NCI-H2029 treated with DMSO at 0.1 percent for 48 hours (cell line): Measurements from ENCODE around the gene EDAR.

Experiments
- DNase-seq: peaks from one replicate; lab custom pipeline; 2025; lab: John Stamatoyannopoulos, UW

Gene EDAR

DNA sequence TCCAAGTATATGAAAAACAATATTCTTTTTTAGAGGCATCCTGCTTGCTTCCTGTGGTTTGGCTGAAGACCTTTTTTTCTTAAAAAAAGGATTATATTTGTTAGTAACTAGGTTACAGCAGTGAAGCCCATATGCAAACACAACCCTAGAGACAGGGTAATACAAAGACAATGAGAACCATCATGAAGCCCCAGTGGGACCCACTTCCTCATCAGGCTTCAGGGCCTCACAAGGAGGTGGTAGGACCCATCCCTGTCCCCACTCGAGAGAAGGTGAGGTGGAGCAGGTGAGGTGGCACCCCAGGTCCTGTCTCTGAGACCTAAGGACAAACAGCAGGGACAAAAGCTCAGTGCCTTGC is 80.3 kb downstream of the EDAR start:
- DNase-seq, result no peak

DNA sequence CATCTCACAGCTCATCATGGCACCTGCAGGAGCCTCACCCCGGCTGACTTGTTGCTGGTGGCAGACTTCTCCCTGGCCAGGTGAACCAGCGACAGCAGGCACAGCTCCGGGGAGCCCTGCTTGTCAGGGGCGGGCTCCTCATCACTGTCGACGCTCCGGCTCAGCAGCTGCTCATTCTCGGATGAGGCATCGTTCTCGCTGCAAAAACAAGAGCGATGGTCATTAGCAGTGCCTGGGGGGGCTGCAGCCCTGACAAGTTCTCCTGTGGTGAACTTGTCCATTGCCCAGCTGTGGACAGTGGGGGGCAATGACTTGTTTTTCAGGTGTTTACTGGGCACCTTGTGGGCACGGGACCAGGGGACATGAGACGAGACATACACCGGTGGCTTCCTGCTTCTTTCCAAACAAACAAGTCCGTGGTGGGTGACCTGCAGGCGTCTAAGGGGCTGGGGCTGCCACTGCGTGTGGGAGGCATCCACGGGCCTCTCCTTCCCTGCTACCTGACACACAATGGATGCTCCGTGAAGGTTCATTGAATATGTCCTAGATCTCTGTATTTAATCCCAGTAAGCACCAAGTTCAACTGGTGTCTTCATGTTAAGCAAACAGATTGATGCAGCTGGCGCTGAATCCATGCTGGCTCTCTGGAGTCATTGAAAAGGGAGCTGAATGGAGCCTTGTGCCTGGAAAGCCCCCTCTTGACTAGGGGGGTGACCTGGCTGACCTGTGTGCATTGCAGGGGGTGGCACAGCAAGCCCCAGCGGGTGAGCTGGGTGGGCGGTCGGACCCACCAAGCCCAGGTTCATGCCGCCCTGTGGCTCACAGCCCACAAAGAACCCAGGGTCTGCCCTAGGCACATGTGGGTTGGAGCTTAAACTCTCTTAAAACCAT is 81.0 kb downstream of the EDAR start:
- DNase-seq, result no peak

- DNase-seq, result no peak
These were observed 82.5 kb downstream of the EDAR start for GRCh38 chr2:108906403-108907077.

DNA sequence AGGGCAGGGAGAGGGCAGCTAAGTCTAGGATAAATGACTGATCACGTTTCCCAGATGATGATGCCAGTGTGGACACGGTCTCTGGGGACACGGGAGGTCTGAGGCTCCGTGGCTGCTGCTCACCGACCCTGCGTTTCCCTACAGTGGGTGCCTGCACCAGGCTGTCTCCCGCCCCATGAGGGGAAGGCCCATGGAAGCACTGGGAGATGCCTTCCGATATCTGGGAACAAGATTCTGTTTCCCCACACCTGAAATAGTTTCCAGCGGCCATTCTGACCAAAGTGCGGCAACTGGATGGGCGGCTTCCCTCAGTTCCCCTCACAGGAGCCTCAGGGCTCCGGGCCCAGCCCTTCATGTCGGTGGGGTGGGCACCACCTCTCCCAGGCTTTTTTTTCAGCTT is 83.1 kb downstream of the EDAR start:
- no peak for DNase-seq

- DNase-seq, result no peak
These were observed 83.8 kb downstream of the EDAR start for GRCh38 chr2:108905176-108905575.

GRCh38 chr2:108904680-108905079 is 84.3 kb downstream of the EDAR start:
- no peak for DNase-seq

- DNase-seq, result no peak
These were observed 90.5 kb downstream of the EDAR start for GRCh38 chr2:108898315-108899082.

- no peak for DNase-seq
These were observed 92.3 kb downstream of the EDAR start for GRCh38 chr2:108896741-108897140.

DNA sequence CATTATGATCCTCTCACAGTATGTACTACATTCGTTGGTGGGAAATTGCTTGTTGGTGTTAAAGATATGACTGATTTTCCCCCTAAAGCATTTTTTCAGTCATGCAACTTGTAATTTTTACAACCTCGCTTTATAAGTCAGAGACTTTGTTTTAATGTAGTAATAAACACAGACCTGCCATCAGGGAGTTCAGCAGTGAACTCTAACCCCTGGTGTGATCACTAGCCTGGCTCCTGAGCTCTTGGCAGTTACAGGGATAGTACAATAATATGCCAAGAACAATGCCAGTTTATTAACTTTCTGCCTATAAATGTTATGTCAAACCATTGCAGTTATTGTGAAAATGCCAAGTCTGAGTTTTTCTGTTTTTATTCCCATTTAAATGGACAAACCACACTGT is 93.8 kb downstream of the EDAR start:
- no peak for DNase-seq

GRCh38 chr2:108894766-108895165 is 94.3 kb downstream of the EDAR start:
- DNase-seq, result no peak

GRCh38 chr2:108893277-108893676 is 95.7 kb downstream of the EDAR start:
- DNase-seq, result no peak

GRCh38 chr2:108889907-108890306 is 99.1 kb downstream of the EDAR start:
- DNase-seq, result no peak

GRCh38 chr2:108884619-108885018 is 104.4 kb downstream of the EDAR start:
- DNase-seq, result no peak

DNA sequence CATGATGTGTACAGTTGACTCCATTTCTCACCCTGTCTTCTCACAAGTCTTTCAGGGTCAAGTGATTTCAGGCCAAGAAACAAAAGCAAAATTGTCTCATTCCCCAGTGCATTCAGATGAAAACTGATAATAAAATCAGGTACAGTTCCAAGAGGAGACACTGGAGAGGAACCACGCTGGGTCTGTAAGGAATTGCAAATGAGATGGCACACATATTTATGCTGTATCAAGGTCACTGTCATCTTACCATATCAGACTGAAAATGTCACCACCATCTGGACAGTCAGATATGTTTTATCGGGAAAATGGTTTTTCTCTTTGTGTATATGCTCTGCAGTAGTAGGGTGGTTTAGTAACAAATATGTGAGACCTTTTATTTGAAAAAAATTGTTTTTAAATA is 110.7 kb downstream of the EDAR start:
- DNase-seq, result no peak

- DNase-seq, result no peak
These were observed 111.5 kb downstream of the EDAR start for GRCh38 chr2:108877506-108877905.

DNA sequence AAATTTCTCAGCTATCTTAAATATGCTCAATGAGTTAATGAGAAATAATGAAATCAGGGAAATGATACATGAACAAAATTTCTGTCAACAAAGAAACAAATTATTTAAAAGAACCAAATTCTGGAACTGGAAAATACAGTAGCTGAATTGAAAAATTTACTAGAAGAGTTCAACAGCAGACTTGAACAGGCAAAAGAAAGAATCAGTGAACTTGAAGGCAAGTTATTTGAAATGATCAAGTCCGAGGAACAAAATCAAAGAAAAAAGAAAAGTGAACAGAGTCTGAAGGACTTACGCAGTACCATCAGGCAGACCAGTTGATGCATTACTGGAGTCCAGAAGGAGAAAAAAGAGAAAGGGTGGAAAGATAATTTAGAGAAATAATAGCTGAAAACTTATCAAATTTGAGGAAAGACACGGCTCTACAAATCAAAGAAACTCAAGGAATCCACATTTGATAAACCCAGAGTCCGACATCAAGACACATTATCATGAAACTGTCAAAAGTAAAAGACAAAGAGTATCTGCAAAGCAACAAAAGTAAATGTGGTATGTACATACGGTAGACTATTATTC is 118.9 kb downstream of the EDAR start:
- no peak for DNase-seq

GRCh38 chr2:108869542-108869941 is 119.5 kb downstream of the EDAR start:
- DNase-seq, result no peak

DNA sequence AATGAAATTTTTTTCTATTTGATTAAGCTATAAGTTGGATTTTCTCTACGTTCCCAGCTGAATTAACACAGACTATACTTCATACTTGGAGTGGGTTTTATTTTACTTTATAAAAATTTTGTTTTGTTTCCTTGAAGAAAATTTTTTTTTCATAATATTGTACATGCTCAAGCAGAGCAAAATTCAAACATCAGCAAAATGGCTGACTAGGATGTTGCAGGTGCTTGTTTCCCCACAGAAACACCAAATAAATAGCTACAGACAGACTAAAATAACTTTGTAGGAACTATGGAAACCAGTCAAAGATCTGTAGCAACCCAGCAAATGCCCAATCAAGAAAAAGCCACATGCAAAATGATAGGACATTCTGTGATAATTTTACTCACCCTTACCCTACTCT is 120.1 kb downstream of the EDAR start:
- no peak for DNase-seq

- DNase-seq, result no peak
These were observed 123.0 kb downstream of the EDAR start for GRCh38 chr2:108866041-108866440.

DNA sequence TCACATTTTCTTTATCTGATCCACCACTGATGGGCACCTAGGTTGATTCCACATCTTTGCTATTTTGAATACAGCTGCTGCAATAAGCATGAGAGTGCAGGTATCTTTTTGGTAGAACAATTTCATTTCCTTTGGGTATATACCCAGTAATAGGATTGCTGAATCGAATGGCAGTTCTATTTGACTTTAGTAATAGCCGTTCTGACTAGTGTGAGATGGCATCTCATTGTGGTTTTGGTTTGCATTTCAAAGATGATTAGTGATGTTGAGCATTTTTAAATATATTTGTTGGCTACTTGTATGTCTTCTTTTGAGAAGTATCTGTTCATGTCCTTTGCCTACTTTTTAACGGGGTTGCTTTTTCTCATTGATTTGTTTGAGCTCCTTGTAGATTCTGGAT is 130.1 kb downstream of the EDAR start:
- DNase-seq, result no peak

DNA sequence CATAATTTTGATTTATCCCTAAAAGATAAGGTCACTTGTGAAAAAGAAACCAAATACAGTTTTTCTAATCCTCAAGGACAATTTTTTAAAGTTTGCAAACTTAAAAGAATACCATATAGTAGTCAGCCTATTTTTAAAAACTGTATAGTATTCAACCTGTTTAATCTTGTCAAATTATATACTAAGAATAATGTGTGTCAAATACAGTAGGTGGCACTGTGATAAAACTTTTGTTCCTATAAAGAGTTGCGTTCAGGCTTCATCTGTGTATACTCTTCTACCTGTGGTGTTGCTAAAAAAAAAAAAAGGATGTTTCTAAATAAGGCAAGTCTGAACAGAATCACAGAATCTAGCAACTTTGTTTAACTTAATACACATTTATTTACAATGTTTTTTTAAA is 133.8 kb downstream of the EDAR start:
- DNase-seq, result no peak

DNA sequence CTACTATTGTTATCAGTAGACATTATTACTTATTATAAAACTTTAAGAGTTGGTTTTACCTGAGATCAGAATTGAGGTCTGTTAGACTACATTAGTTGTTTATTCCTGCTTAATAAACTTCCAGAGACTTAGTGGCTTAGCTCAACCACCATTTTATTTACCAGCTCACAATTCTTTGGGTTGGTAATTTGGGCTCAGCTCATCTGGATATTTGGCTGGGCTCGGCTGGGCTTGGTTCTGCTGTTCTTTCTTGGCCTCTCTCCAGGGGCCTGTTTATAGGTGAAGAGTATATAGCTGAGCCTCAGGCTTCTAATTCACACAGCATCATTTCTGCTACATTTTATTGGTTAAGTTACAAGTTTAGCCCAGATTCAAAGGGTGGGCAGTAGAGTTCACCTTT is 134.5 kb downstream of the EDAR start:
- DNase-seq, result no peak

DNA sequence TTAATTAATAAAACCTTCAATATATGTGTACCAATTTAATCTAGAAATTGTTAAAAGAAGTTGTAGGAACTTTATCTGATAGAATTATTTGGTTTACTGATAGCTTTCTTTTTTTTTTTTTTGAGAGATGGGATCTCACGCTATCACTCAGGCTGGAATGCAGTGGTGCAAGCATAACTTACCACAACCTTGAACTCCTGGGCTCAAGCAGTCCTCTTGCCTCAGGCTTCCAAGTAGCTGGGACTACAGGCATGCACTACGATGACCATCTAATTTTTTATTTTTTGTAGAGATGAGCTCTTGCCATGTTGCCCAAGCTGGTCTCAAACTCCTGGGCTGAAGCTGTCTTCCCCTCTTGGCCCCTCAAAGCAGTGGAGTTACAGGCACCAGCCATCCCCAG is 135.6 kb downstream of the EDAR start:
- no peak for DNase-seq
